Endodermal cell (in vitro differentiated cells): Measurements from ENCODE around the gene SNPH. TPM values are rescaled to one million over a fixed set of nuclear protein-coding genes. Genes with fewer than 3 reads are reported as not detected.

ENCODE experiments used
- DNase-seq: peaks from one replicate; pipeline ENCODE4 v3.0.0-alpha.2; 2017
- H3K27ac ChIP-seq: 2 replicates; pipeline ENCODE4 v1.5.1; 2013; ENCODE audit warnings: mild to moderate bottlenecking, low read depth, low read length, moderate library complexity
- H3K27me3 ChIP-seq: 2 replicates; pipeline ENCODE4 v1.6.1; 2013; ENCODE audit warnings: mild to moderate bottlenecking, low read length, moderate library complexity; ENCODE audit not compliant: insufficient read depth, control insufficient read depth, poor library complexity, severe bottlenecking
- H3K36me3 ChIP-seq: 2 replicates; pipeline ENCODE4 v1.7.0; 2013; ENCODE audit warnings: mild to moderate bottlenecking, low read length, moderate library complexity; ENCODE audit not compliant: control insufficient read depth, insufficient read depth
- H3K4me1 ChIP-seq: one replicate; pipeline ENCODE4 v1.7.0; 2013; ENCODE audit warnings: low read length; ENCODE audit not compliant: control insufficient read depth, insufficient read depth
- H3K4me3 ChIP-seq: 2 replicates; pipeline ENCODE4 v1.5.1; 2013; ENCODE audit warnings: mild to moderate bottlenecking, low read length, moderate library complexity
- H3K9ac ChIP-seq: 2 replicates; pipeline ENCODE4 v1.6.1; 2013; ENCODE audit warnings: mild to moderate bottlenecking, low read length, moderate library complexity; ENCODE audit not compliant: poor library complexity, severe bottlenecking; ENCODE audit errors: extremely low read depth
- H3K9me3 ChIP-seq: 2 replicates; pipeline ENCODE4 v1.6.1; 2013; ENCODE audit warnings: mild to moderate bottlenecking, low read length, moderate library complexity; ENCODE audit not compliant: control insufficient read depth
- H3K27ac Mint-ChIP-seq: 2 replicates; pipeline ENCODE4 v1.8.0; 2020; ENCODE audit warnings: mixed read lengths
- H3K27me3 Mint-ChIP-seq: 2 replicates; pipeline ENCODE4 v1.8.0; 2021; ENCODE audit warnings: mild to moderate bottlenecking, mixed read lengths; ENCODE audit not compliant: insufficient read depth
- H3K36me3 Mint-ChIP-seq: 2 replicates; pipeline ENCODE4 v1.8.0; 2020; ENCODE audit warnings: low read depth, mixed read lengths
- H3K4me1 Mint-ChIP-seq: 2 replicates; pipeline ENCODE4 v1.8.0; 2020; ENCODE audit warnings: mixed read lengths
- H3K4me3 Mint-ChIP-seq: 2 replicates; pipeline ENCODE4 v1.8.0; 2020; ENCODE audit warnings: mild to moderate bottlenecking, moderate library complexity, mixed read lengths
- H3K9me3 Mint-ChIP-seq: 2 replicates; pipeline ENCODE4 v1.8.0; 2020; ENCODE audit warnings: mild to moderate bottlenecking, mixed read lengths
- CTCF ChIP-seq: fragments of 200-600 bp; sonication (generic); conservative IDR thresholded peaks from 2 replicates; pipeline ENCODE4 v1.5.0; 2021; ENCODE audit warnings: antibody characterized with exemption, mild to moderate bottlenecking
- WGBS, 2 experiments: methylation state at CpG; one replicate each; pipeline versions ENCODE4 v1.1.5 to v1.1.7; 2013; ENCODE audit warnings: missing lambda C conversion rate in 2 of 2, mixed read lengths in 1 of 2; ENCODE audit not compliant: insufficient coverage in 1 of 2, insufficient read length in 1 of 2; 5-methylcytosine and 5-hydroxymethylcytosine counted together
- total RNA-seq, 2 donors: library from RNA; stranded (reverse); fragmentation: NEBNext Ultra II Directional in 1 of 2; extraction: Animal tissue kit (Norgen Biotek cat#: 25700) in 1 of 2; gene quantifications; 2 replicates in 1 of 2; 3 replicates in 1 of 2; pipeline ENCODE4 v1.2.1, GENCODE V29; 2021

Gene SNPH
- total RNA-seq, 2 donors from 2014 or later, result 2.2 to 4.9 TPM

GRCh38 chr20:1241456-1241855 lies 24.6 kb upstream of the SNPH start:
- Mint-ChIP-seq H3K4me3 (no peak overlapping the region), H3K27me3 (peaks cover 15% of the 10 kb centered on the region), H3K36me3 (no peaks in the 10 kb centered on the region), H3K27ac (no peak overlapping the region), H3K9me3 (no peaks in the 10 kb centered on the region), H3K4me1 (no peaks in the 10 kb centered on the region)
- Histone ChIP-seq H3K27ac (no peak overlapping the region), H3K9ac (no peak overlapping the region), H3K4me1 (no peaks in the 10 kb centered on the region), H3K36me3 (no peaks in the 10 kb centered on the region), H3K9me3 (no peaks in the 10 kb centered on the region), H3K27me3 (no peaks in the 10 kb centered on the region), H3K4me3 (no peak overlapping the region)
- no peak for DNase-seq
- no peak for TF ChIP-seq CTCF

GRCh38 chr20:1242099-1242498 lies 24.0 kb upstream of the SNPH start:
- no peak overlapping the region for H3K27ac Mint-ChIP-seq
- no peaks in the 10 kb centered on the region for H3K36me3 ChIP-seq
- H3K36me3 Mint-ChIP-seq, result no peaks in the 10 kb centered on the region
- WGBS, 2 experiments, result 96 to 100% methylated on average over 2 to 3 of the region's 3 CpGs
- no peaks in the 10 kb centered on the region for H3K27me3 ChIP-seq
- H3K4me3 ChIP-seq, result no peak overlapping the region
- H3K4me3 Mint-ChIP-seq, result no peak overlapping the region
- H3K9me3 ChIP-seq, result no peaks in the 10 kb centered on the region
- H3K9me3 Mint-ChIP-seq, result no peaks in the 10 kb centered on the region
- no peaks in the 10 kb centered on the region for H3K4me1 Mint-ChIP-seq
- no peak overlapping the region for H3K9ac ChIP-seq
- no peak overlapping the region for H3K27ac ChIP-seq
- H3K27me3 Mint-ChIP-seq, result peaks cover 12% of the 10 kb centered on the region
- DNase-seq, result no peak
- TF ChIP-seq CTCF, result no peak
- no peaks in the 10 kb centered on the region for H3K4me1 ChIP-seq

- H3K4me3 Mint-ChIP-seq, result no peak overlapping the region
- Histone ChIP-seq H3K4me3 (no peak overlapping the region), H3K9ac (no peak overlapping the region), H3K9me3 (no peaks in the 10 kb centered on the region), H3K27ac (no peak overlapping the region), H3K36me3 (no peaks in the 10 kb centered on the region), H3K27me3 (no peaks in the 10 kb centered on the region), H3K4me1 (no peaks in the 10 kb centered on the region)
- H3K9me3 Mint-ChIP-seq, result no peaks in the 10 kb centered on the region
- H3K27ac Mint-ChIP-seq, result no peak overlapping the region
- peaks cover 12% of the 10 kb centered on the region for H3K27me3 Mint-ChIP-seq
- H3K36me3 Mint-ChIP-seq, result no peaks in the 10 kb centered on the region
- no peak for DNase-seq
- H3K4me1 Mint-ChIP-seq, result no peaks in the 10 kb centered on the region
- 92% methylated on average over 1 of the region's 2 CpGs; no CpG with 5 or more reads in 1 of the 2 experiments for WGBS, 2 experiments
- no peak for TF ChIP-seq CTCF
These were observed 23.6 kb upstream of the SNPH start for GRCh38 chr20:1242530-1242929.
